Measurements from ENCODE around the gene MAP3K4.

The MAP3K4 gene

GRCh38 chr6:160991406-160992060 lies at the start of gene MAP3K4:
Gene MAP3K4 (plus strand): TSS chr6:160991769. CDS start chr6:160991932, 163 bp downstream.
- peak; percentile 80 to 84 for DNase-seq

- DNase-seq, result no peak
Observed at GRCh38 chr6:160943997-160944396, 47.6 kb upstream of the MAP3K4 start.

GRCh38 chr6:160945516-160946177 lies 45.9 kb upstream of the MAP3K4 start:
- no peak for DNase-seq

- DNase-seq, result no peak
Observed at GRCh38 chr6:160949531-160949930, 42.0 kb upstream of the MAP3K4 start.

- no peak for DNase-seq
Observed at GRCh38 chr6:160950507-160950906, 41.1 kb upstream of the MAP3K4 start.

- DNase-seq, result no peak
Observed at GRCh38 chr6:160951187-160952030, 40.2 kb upstream of the MAP3K4 start.

GRCh38 chr6:160952633-160953281 lies 38.8 kb upstream of the MAP3K4 start:
- DNase-seq, result no peak

GRCh38 chr6:160955508-160956295 lies 35.9 kb upstream of the MAP3K4 start:
- no peak for DNase-seq

- DNase-seq, result no peak
Observed at GRCh38 chr6:160956300-160957035, 35.1 kb upstream of the MAP3K4 start.

GRCh38 chr6:160959726-160960435 lies 31.7 kb upstream of the MAP3K4 start:
- DNase-seq, result no peak

- DNase-seq, result no peak
Observed at GRCh38 chr6:160960839-160961238, 30.7 kb upstream of the MAP3K4 start.

GRCh38 chr6:160962835-160963623 lies 28.5 kb upstream of the MAP3K4 start:
- DNase-seq, result no peak

GRCh38 chr6:160963651-160964050 lies 27.9 kb upstream of the MAP3K4 start:
- DNase-seq, result no peak

GRCh38 chr6:160965893-160966292 lies 25.7 kb upstream of the MAP3K4 start:
- DNase-seq, result no peak

GRCh38 chr6:160966493-160967229 lies 24.9 kb upstream of the MAP3K4 start:
- DNase-seq, result no peak

GRCh38 chr6:160967351-160967750 lies 24.2 kb upstream of the MAP3K4 start:
- no peak for DNase-seq

- DNase-seq, result no peak
Observed at GRCh38 chr6:160967833-160968232, 23.7 kb upstream of the MAP3K4 start.

GRCh38 chr6:160971171-160971570 lies 20.4 kb upstream of the MAP3K4 start:
- no peak for DNase-seq

GRCh38 chr6:160972111-160972510 lies 19.5 kb upstream of the MAP3K4 start:
- no peak for DNase-seq

Data from activated CD4-positive, alpha-beta T cell treated with anti-CD3 and anti-CD28 coated beads, Interleukin-2, amount 50 U/mL, for 48 hours (primary cell).